ENCODE data around the gene NPM1.

NPM1 gene

DNA sequence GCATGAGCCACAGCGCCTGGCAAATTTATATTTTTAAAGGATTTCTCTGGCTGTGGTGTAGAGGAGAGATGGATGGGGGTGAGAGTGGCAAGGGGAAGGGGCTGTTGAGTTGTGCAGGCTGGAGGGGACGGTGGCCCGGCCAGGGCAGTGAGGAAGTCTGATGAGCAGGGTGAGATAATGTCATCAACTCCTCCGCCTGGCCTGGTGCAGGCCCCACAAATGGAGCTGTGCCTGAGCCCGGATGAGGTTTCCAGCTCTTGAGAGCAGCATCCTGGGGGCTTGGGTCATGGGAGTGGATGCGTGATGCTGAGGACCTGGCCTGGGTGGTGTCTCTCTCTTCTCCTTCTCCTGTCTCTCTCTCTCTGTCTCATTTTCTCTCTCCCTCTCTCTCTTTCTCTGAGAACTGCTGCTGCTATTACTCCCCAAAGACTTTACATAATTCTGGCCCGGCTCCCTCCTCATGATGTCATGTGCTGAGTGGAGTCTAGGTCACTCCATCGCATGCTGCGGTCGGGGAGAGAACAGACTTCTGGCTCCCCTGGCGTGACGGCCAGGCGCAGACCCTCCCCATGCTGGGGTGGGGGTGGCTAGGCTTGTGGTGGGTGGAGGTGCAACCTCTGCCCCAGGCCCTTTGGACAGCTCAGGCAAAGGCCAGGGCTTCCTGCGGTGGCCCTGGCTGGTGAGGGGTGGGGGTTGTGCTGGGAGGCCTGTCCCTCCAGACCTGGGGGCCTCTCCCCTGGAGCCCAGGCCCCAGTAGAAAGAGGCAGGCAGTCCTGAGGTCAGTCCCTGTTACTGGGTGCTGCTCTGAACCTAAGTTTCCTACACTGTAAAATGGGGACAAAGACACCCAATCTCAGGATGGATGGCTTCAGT, 58.2 kb downstream of the NPM1 start:
- Histone ChIP-seq H4K20me1 (ENCODE audit: insufficient read depth, low read length) (no peaks in the 10 kb centered on the region), H3K4me2 (ENCODE audit: low read length) (no peak overlapping the region), H3K36me3 (replicated peaks; ENCODE audit: low read depth, low read length) (no peaks in the 10 kb centered on the region), H3K79me2 (ENCODE audit: low read length) (no peaks in the 10 kb centered on the region), H3K9ac (ENCODE audit: low read length) (no peak overlapping the region), H3K27me3 (ENCODE audit: low read depth, low read length) (no peaks in the 10 kb centered on the region), H2AFZ (ENCODE audit: low read depth, low read length) (no peak overlapping the region), H3K4me3 (ENCODE audit: low read length) (no peak overlapping the region), H3K27ac (ENCODE audit: low read length) (no peak overlapping the region), H3K9me3 (ENCODE audit: insufficient read depth, low read length) (no peaks in the 10 kb centered on the region), H3K4me1 (ENCODE audit: low read length) (peaks cover 3% of the 10 kb centered on the region; the same call in 1 of the 2 replicates)
- TF ChIP-seq EZH2phosphoT487 (IDR thresholded peaks at IDR 0.05; ENCODE audit: low read depth) = no peak
- TF ChIP-seq, protein P1, sequence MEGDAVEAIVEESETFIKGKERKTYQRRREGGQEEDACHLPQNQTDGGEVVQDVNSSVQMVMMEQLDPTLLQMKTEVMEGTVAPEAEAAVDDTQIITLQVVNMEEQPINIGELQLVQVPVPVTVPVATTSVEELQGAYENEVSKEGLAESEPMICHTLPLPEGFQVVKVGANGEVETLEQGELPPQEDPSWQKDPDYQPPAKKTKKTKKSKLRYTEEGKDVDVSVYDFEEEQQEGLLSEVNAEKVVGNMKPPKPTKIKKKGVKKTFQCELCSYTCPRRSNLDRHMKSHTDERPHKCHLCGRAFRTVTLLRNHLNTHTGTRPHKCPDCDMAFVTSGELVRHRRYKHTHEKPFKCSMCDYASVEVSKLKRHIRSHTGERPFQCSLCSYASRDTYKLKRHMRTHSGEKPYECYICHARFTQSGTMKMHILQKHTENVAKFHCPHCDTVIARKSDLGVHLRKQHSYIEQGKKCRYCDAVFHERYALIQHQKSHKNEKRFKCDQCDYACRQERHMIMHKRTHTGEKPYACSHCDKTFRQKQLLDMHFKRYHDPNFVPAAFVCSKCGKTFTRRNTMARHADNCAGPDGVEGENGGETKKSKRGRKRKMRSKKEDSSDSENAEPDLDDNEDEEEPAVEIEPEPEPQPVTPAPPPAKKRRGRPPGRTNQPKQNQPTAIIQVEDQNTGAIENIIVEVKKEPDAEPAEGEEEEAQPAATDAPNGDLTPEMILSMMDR (IDR thresholded peaks at IDR 0.05; ENCODE audit: low read depth, low read length) = no peak

GRCh38 chr5:171447226-171447625, 59.6 kb downstream of the NPM1 start:
- H4K20me1 ChIP-seq (ENCODE audit: insufficient read depth, low read length) = no peaks in the 10 kb centered on the region

DNA sequence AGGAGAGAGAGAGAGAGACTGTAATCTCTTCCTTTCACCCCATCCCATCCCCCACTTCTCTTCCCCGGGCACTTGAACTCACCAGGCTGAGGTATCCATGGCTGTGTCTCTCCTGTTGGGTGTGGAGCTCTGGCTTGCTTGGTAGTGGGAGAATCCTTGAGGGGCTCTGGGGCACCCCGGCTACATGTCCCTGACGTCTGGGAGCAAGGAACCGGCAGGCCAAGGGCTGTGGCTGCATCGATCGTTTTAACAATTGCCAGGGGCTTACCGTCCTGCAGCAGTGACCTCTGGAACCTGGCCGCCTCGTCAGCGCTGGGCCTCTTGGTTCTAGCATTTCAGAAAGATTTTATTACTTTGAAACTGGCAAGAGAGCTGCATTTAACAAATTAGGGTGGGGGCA, 61.8 kb downstream of the NPM1 start:
- no peak overlapping the region for H3K4me2 ChIP-seq (ENCODE audit: low read length)
- no peaks in the 10 kb centered on the region for H4K20me1 ChIP-seq (ENCODE audit: insufficient read depth, low read length)
- TF ChIP-seq, protein P1 (IDR thresholded peaks at IDR 0.05; ENCODE audit: low read depth, low read length) = no peak
- no peak for TF ChIP-seq EZH2phosphoT487 (IDR thresholded peaks at IDR 0.05; ENCODE audit: low read depth)
- H3K27ac ChIP-seq (ENCODE audit: low read length) = no peak overlapping the region
- H3K79me2 ChIP-seq (ENCODE audit: low read length) = no peaks in the 10 kb centered on the region
- no peak overlapping the region for H3K4me3 ChIP-seq (ENCODE audit: low read length)
- H3K4me1 ChIP-seq (ENCODE audit: low read length) = no peaks in the 10 kb centered on the region
- no peak overlapping the region for H3K9ac ChIP-seq (ENCODE audit: low read length)
- H3K9me3 ChIP-seq (ENCODE audit: insufficient read depth, low read length) = no peaks in the 10 kb centered on the region
- H3K36me3 ChIP-seq (replicated peaks; ENCODE audit: low read depth, low read length) = no peaks in the 10 kb centered on the region
- H2AFZ ChIP-seq (ENCODE audit: low read depth, low read length) = no peak overlapping the region
- no peaks in the 10 kb centered on the region for H3K27me3 ChIP-seq (ENCODE audit: low read depth, low read length)

More at GRCh38 chr5:171447226-171447625, 59.6 kb downstream of the NPM1 start:
- H3K4me3 ChIP-seq (ENCODE audit: low read length) = no peak overlapping the region
- no peak overlapping the region for H3K9ac ChIP-seq (ENCODE audit: low read length)
- H3K27me3 ChIP-seq (ENCODE audit: low read depth, low read length) = no peaks in the 10 kb centered on the region
- peaks cover 3% of the 10 kb centered on the region; the same call in 1 of the 2 replicates for H3K4me1 ChIP-seq (ENCODE audit: low read length)
- no peak for TF ChIP-seq EZH2phosphoT487 (IDR thresholded peaks at IDR 0.05; ENCODE audit: low read depth)
- TF ChIP-seq, protein P1 (IDR thresholded peaks at IDR 0.05; ENCODE audit: low read depth, low read length) = no peak
- no peak overlapping the region for H2AFZ ChIP-seq (ENCODE audit: low read depth, low read length)
- H3K36me3 ChIP-seq (replicated peaks; ENCODE audit: low read depth, low read length) = no peaks in the 10 kb centered on the region
- no peak overlapping the region for H3K4me2 ChIP-seq (ENCODE audit: low read length)
- no peaks in the 10 kb centered on the region for H3K9me3 ChIP-seq (ENCODE audit: insufficient read depth, low read length)
- H3K27ac ChIP-seq (ENCODE audit: low read length) = no peak overlapping the region
- H3K79me2 ChIP-seq (ENCODE audit: low read length) = no peaks in the 10 kb centered on the region

GRCh38 chr5:171450423-171451331, 63.0 kb downstream of the NPM1 start:
- TF ChIP-seq, protein P1 (IDR thresholded peaks at IDR 0.05; ENCODE audit: low read depth, low read length) = no peak
- TF ChIP-seq EZH2phosphoT487 (IDR thresholded peaks at IDR 0.05; ENCODE audit: low read depth) = no peak
- Histone ChIP-seq H4K20me1 (ENCODE audit: insufficient read depth, low read length) (no peaks in the 10 kb centered on the region), H3K36me3 (replicated peaks; ENCODE audit: low read depth, low read length) (no peaks in the 10 kb centered on the region), H3K9ac (ENCODE audit: low read length) (no peak overlapping the region), H3K27me3 (ENCODE audit: low read depth, low read length) (no peaks in the 10 kb centered on the region), H3K4me3 (ENCODE audit: low read length) (no peak overlapping the region), H3K4me2 (ENCODE audit: low read length) (no peak overlapping the region), H2AFZ (ENCODE audit: low read depth, low read length) (no peak overlapping the region), H3K9me3 (ENCODE audit: insufficient read depth, low read length) (no peaks in the 10 kb centered on the region), H3K27ac (ENCODE audit: low read length) (no peak overlapping the region), H3K4me1 (ENCODE audit: low read length) (no peaks in the 10 kb centered on the region), H3K79me2 (ENCODE audit: low read length) (no peaks in the 10 kb centered on the region)
